ENCODE data around the gene VSTM4.

Gene VSTM4

DNA sequence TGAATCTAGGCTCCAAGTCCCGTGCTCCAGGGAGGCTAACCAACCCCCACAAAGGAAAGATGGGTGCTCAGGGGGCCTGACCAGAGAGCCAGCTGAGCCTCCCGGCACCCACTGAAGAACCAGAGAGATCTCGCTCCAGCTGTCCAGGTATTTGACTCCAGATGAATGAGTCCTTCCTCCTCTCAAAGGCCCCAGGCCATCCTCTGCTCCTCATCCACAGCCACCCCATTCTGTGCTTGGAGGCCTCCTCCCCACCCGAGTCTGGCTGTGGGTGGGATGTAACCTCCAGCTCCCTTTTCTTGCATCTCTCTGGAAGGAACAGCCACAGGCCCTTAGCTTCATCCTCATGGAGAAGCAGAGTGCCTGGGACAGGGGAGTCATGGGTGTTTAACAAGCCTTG is 44.6 kb downstream of the VSTM4 start:
- DNase-seq (ENCODE audit: low read depth): no peak

DNA sequence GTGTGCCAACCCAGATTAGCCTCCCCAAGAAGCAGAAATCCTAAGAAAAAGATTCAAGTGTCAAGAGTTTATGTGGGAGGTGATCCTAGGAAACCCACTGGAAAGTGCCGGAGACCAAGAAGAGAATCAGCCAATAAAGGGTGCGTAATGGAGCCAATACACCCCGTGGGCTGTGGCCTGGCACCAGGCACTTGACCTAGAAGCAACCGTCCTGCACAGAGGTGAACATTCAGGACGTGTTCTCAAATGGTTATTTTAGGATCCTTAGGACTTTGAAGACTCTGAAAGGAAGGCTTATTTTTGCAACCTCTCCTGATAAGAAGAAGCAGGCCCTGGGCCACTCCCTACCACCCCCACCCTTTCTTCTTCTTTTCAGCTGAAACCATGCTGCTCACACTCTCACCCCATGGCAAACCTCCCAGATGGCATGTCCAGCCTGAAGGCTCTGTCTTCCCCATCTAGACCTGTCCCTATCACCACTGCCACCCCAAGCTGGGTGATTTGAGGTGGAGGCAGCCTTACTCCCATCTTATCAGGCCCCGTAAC is 46.6 kb downstream of the VSTM4 start:
- DNase-seq (ENCODE audit: low read depth): no peak

DNA sequence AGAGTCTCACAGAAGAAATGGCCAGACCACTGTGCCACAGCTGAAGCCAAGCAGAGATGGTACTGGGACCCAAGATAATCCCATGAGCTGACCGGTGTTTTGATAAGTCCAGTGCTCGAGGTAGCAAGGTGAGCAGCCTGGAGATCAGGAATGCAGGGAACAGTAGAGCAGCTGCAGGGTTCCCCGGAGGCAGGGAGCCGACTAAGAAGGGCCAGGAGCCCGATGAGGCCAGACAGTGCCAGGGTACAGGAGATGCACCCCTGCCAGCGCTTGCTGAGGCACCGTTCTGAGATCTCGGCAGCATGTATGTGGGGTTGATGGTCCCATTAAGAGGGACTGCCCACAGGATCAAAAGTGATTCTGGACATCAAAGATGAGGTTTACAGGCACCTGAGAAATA is 47.1 kb downstream of the VSTM4 start:
- no peak for DNase-seq (ENCODE audit: low read depth)

DNA sequence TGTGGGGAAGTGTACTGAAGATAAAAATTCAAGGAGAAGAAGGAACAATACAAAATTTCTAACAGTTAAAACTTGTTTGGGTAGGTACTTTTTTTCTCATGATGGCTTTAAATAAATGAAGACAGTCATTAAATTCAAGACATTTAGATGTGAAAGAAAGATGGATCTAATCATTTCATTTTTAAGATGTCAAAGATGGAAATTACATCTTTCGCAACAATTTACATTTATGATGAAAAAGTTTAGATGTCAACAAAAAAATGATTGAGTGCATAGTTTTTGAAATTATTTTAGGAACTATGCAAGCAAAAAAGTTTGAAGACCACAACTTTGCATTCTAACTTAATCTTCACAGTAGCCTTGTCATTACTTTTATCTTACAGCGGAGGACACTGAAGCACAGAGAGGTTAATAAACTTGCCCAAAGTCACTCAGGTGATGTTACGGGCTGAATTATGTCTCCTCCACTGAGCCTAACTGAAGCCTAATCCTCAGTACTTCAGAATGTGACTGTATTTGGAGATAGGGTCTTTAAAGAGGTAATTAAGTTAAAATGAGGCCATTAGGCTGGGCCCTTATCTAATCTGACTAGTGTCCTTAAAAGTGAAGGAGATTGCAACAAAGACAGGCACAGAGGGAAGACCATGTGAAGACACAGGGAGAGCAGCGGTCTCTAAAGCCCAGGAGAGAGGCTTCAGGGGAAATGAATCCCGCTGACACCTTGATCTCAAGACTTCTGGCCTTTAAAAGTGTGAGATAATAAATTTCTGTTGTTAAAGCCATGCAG is 48.2 kb downstream of the VSTM4 start:
- no peak for DNase-seq (ENCODE audit: low read depth)

DNA sequence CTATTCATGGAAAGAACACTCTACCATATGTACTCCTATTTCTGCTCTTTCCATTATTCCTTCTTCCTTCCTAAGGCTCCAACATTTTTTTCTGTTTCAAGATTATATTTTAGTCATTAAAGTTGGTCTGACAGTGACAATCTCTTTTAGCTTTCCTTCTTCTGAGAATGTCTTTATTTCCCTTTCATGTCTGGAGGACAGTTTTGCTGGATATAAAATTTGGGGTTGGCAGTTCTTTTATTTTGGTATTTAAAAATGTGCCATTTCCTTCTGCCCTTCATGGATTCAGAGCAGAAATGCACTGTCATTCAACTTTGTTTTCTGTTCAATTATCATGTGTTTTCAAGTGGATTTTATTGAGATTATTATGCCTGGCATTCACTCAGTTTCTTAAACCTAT is 53.1 kb downstream of the VSTM4 start:
- DNase-seq (ENCODE audit: low read depth): no peak

DNA sequence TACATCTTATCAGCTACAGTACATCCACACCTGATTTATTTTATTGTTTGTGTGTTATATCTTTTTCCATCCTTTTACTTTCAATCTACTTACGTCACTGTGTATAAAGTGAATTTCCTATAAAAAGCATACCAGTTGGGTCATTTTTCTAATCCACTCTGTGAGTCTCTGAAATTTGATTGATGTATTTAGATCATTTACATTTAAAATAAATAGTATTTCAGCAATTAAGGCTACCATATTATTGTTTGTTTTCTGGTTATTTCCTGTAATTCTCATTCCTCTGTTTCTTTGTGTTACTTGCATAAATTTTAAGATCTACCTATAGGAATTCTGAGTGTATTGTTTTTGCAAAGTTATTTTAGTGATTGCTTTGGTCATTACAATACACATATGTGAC is 53.7 kb downstream of the VSTM4 start:
- no peak for DNase-seq (ENCODE audit: low read depth)

DNA sequence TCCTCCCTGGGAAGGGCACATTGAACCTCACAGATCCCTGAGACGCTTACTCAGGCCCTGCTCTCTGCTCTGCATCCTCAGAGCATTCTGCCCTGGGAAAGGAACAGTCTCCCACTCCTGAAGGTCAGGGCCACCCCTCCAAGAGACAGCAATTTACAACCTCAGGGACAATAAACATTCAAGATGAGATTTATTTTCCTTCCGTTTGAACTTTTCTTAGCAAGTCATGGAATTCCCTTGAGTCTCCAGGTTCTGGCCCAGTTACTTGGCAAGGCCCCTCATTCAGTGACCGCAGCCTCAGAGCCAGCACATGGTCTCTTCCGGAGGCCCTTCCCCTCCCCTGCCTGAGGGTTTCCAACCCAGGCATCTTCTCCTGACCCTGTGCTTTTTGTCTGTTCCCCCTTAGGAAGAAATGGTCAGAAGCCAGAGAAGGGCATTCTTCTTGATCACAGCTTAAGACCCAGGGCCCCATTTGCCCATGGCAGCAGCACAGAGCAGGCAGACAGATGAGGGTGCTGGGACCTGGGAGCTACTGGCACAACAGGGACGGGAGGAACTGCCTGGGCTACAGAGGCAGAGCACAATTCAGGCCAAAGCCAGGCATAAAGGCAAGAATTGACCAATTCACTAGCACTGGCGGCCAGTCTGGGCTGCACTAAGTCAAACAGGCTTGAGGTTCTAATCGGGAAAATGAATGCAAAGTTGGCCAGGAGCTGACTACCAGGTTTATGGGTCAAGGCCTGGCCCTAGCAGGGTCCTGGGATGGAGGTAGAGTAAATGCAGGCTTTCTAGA is 56.7 kb downstream of the VSTM4 start:
- no peak for DNase-seq (ENCODE audit: low read depth)

DNA sequence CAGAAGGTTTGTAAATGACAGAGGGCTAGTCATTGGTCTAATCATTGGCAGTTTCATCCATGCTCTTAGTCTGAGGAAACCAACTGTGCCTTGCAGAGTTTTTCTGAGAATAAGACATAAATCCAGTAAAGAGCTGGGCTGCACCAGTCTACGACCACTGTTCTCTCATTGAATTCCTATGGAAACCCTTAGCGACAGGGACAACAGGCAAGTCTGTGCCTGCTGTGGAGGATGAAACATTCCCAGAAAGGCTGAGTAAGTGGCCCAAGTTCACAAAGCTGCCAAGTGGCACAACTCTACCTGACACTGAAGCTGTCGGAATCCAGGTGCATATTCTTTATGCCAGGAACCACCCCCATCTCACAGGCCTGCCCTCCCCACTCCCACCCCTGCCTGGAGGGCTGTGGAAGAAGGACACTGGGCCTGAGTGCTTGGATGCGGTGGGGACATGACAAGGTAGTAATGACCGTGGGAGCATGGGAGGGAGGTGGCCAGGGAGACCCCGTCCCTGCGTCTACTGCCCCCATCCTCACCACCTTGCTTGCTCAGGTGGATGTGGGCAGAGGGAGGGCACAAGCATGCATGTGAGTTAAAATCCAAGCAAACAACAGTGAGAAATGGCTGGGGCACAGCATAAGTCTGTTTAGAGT is 58.0 kb downstream of the VSTM4 start:
- DNase-seq (ENCODE audit: low read depth): no peak

DNA sequence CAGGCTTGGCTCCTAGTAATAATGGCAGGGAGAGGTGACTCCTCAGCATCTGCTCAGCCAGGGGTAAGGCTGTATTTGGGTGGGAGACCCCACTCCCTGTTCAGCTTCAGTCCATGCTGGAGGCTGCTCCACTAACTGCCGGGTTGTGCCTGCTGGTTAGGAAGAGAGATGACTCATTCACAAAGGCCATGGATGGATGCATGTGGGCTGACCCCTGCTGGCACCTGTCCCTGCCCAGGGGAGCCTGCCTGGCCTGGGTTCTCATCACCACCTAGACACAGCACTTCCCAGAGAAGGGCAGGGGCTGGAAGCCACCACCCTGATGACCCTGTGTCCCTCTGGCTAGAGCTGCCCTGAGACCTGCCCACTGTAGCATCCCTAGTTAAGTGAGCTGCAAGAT is 59.0 kb downstream of the VSTM4 start:
- no peak for DNase-seq (ENCODE audit: low read depth)

DNA sequence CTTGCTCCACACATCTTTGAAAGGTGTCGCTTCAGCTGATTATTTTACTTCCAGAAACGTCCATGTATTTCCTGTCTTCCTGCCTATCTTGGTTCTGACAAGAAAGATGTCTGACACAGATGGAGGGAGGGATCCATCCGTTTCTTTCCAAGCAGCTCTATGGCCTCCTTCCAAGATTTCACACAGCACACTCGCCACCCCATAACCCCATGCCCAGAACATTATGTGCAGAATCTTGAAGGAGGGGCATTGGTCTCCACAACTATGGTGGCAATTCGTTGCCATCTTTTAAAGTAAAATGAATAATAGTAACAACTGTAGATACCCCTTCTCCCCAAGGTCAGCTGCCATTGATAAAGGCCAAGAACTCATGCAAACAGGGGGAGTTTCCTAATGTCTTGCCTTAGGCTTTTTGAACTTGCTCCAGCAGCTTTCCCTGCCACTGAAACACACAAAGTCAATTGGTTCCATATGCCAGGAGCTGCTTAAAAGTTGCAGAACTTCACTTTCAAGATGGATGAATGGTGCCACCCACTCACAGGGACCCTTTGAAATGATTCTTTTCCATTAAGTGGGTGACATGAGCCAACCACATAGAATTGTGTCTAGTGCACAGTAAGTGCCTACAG is 60.0 kb downstream of the VSTM4 start:
- no peak for DNase-seq (ENCODE audit: low read depth)

DNA sequence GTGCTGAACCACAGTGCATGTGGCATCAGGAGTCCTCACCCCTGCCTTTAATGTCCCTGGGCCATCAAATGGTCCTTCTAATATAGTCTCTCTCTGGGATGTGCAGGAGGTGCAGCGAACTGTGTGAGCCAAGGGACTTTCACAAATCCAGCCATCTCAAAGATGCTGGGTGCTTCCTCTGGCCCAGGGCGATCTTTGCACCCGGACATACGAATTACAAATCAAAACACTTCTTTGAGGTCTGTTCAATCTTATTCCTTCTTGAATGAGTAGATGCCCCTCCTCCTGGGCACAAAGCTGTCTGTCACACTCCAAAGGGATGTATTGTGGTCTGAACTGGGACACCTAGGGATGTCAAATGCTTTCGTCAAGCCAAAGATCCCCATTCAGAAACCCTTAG is 60.6 kb downstream of the VSTM4 start:
- no peak for DNase-seq (ENCODE audit: low read depth)

DNA sequence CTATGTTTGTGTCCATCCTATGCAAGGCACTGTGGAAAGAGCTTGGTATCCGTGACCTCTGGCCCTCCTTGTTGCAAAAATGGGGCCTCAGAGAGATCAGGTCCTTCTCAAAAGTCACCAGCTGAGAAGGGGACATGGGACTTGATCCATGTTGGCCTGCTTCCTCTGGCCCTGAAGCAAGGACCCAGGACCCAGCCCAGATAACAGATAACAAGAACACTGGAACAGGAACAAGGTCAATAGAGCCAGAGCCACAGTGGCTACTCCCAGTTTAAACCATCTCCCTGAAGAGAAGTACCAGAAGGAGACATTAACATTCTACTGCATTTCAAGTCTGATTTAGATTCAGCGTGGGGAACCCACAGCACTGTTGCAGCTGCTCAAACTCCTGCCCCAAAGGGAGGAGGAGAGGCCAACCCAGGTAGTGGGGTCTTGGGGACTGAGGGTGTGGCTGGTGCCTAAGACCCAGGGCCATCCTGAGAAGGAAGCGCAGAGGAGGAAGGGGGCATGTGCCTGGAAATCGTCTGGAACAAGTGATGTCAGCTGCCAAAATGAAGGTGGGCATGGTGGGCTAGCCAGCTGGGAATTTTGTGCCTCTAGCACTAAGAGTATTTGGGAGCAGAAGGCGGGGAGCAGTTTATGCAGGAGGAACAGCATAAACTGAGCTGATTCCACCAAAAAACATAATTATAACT is 61.2 kb downstream of the VSTM4 start:
- no peak for DNase-seq (ENCODE audit: low read depth)

DNA sequence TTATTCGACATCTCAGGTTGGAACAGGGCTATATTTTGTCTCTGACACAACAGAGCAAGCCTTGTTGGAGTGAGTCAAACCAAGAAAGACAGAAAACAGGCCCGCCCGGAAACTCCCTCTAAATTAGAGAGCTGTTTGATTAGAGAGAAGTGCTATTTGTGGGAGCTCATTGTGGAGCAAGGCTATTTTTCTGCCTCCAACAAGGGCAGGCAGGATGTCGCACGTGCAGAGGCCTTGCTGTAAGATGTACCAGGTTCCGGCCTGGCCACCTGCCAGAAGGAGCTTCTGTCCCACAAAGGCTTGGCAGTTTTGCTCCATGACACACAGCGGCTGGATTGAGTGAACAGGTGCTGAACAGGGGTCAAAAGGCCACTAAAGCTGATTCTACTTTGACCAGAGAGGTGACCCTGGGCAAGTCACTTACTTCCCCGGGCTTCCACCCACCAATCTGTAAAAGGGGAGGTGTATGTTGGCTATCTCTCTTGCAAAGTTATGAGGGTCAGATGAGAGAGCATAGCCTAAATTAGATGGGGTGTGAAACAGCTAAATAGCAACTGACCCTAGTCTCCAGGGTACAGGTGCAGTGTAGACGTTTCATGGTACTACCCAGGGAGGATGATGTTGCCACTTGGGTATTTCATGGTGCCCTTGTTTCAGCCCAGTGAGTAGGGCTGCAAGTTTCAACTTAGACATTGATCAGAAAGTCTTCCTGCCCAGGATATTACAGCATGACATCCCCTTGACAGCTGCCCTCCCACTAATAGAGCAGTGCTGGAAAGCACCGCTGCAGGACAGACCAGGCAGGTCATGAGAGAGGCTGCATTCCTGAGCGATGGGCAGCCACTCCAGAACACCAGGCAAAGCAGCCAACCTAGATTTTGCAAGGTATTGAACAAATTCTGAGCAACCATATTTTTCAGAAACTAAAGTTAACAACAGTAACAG is 62.0 kb downstream of the VSTM4 start:
- DNase-seq (ENCODE audit: low read depth): no peak

DNA sequence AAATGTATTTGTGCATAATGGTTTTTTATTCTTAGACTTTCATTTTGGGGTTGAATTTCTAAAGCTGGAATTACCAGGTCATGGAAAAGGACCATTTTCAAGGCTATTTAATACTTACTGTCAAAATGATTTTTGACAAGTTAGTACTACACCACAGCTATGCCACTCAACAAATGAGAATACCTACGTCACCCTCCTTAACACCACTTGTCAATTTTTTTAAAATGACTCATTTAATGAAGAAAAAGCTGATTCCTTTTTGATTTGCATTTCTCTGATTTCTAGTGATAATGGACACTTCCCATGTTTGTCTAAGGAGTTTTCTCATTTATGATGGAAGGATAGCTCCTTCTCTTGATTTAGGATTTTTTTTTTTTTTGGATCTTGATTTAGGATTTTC is 63.3 kb downstream of the VSTM4 start:
- no peak for DNase-seq (ENCODE audit: low read depth)

DNA sequence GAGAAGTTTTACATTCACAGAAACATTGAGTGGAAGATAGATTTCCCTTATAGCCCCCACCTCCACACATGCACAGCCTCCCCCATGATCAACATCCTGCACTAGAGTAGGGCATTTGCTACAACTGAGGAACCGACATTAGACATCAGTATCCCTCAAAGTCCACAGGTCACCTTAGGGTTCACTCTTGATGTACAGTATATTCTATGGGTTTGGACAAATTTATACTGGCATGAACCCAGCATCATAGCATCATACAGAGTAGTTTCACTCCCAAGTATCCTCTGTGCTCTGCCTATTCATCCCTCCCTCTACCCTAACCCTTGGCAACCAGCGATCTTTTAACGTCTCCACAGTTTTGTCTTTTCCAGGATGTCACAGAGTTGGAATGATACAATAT is 64.4 kb downstream of the VSTM4 start:
- no peak for DNase-seq (ENCODE audit: low read depth)

DNA sequence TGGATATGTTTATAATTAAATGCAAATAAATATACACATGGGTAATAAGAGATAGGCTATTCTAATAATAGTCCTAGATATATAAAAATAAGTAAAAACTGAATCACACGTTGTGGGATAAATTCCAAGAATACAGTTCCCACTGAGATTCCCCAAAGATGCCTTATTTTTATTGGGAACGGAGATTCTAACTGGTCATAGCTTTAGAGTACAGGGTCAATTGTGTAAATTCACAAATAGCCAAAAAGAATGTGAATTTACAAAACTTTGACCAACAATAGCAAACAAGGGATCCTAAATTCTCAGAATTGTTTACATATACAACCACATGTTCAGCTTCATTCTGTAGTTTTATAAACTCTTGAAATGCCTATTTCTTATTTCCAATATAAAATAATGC is 65.0 kb downstream of the VSTM4 start:
- no peak for DNase-seq (ENCODE audit: low read depth)

DNA sequence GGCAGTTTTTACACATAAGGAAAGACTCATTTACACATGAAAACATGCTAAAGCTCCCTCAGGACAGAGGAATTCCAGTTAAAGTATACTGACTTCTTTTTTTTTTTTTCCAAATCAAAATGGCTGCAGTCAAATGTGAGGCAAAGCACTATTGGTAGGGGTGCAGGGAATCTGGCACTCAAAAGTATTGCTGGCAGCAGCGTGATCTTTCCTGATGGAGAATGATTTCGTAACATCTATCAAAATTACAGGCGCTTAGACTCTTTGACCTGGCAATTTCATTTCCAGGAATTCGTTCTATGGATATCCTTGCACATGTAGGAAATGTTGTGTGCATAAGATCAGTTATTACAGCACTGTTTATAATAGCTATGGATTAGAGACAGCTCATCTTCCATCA is 65.7 kb downstream of the VSTM4 start:
- DNase-seq (ENCODE audit: low read depth): no peak

DNA sequence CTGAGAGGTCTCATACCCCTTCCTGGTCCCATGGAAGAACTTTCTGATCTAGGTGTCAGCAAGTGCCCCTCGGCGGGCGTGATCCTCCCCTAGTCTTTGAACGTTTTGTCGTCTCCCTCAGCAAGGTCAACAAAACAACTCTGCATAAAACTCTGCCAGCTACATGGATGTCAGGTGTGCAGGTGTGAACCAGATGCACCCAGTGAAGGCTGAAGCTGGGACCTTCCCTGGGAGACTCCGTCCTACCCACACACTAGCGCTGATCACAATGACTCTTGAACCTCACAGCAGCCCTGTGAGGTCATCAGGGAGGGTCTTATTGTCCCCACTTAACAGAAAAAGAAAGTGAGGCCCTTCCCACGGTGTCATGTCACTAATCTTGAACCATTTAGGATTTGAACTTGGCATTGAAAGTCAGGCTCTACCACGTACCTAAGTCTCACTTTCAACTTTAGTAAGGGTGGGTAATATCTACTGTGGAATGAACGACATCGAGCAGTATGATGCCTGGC is 68.1 kb downstream of the VSTM4 start:
- DNase-seq (ENCODE audit: low read depth): no peak

DNA sequence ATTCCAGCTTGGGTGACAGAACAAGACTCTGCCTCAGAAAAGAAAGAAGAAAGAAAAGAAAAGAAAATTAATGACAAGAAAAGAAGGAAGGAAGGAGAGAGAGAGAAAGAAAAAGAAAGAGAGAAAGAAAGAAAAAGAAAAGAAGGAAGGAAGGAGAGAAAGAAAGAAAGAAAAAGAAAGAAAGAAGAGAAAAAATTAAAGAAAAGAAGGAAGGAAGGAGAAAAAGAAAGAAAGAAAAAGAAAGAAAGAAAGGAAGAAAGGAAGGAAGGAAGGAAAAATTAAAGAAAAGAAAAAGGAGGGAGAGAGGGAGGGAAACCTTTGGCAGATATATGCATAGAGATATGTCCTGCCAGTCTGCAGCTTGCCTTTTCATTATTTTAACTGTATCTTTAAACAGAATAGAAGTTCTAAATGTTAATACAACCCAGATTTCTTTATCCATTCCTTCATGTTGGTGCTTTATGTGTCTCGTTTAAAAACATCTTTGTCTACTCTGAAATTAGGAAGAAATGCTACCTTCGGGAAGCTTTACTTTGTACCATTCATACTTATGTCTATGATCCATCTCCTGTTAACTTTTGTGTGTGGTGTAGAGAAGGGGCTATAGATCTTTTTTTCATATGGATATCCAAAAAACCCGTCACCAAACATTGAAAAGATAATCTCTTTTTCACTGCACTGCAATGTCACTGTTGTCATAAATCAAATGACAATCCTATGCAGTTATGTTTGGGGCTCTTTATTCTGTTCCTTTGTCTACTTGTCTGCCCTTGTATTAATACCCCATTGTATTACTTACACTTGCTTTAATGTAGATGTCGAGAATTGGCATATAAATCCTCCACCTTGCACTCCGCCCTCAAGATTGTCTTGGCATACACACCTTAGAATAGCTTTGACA is 70.8 kb downstream of the VSTM4 start:
- DNase-seq (ENCODE audit: low read depth): no peak
